OCI-LY1 (cell line): ENCODE data around the gene PAPSS2.

Experiments
- EZH2 ChIP-seq: fragments of 200-600 bp; sonication (generic), shearing (Covaris generic); IDR thresholded peaks from 2 replicates; pipeline ENCODE4 v1.8.0; 2017; ENCODE audit warnings: borderline replicate concordance, mixed run types, mild to moderate bottlenecking, antibody characterized with exemption, low read length, moderate library complexity, mixed read lengths
- TF ChIP-seq, protein P1 (sequence below): fragments of 200-600 bp; sonication (generic), shearing (Covaris generic); IDR thresholded peaks from 2 replicates; pipeline ENCODE4 v1.5.1; 2017; ENCODE audit warnings: mild to moderate bottlenecking, antibody characterized with exemption, low read length, moderate library complexity, mixed read lengths

DNA sequence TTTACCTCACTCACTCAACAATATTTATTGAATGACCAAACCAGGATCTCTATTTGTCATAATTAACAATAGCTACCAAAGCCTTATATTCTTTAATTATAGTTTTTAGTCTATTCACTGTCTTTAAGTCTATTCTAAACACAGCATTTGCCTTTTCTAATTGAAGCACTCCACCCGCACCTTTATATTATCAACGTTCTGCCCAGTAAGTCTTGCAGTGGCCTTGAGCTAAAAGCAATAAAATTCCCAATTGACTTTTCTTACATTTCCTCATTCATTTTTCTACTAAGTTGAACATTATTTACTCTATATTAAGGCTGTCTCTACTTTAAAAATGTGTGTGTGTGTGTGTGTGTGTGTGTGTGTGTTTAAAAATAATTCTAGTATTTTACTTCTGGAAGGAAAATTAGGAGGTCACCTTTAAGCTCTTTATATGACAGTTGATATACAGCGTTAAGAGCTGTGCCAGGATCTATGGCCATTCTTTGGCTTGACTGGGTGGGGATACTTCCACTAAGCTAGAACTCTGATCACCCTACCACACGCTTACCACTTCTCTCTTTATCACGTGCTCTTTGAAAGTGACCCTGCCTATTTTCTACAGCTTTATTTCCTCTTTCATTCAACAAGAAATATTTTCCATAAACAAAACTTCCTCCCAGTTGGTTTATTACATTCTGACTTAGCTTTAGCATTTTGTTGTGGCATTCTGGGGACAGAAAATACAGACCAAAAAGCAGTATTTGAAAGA, 8.8 kb downstream of the PAPSS2 start:
- TF ChIP-seq, protein P1, sequence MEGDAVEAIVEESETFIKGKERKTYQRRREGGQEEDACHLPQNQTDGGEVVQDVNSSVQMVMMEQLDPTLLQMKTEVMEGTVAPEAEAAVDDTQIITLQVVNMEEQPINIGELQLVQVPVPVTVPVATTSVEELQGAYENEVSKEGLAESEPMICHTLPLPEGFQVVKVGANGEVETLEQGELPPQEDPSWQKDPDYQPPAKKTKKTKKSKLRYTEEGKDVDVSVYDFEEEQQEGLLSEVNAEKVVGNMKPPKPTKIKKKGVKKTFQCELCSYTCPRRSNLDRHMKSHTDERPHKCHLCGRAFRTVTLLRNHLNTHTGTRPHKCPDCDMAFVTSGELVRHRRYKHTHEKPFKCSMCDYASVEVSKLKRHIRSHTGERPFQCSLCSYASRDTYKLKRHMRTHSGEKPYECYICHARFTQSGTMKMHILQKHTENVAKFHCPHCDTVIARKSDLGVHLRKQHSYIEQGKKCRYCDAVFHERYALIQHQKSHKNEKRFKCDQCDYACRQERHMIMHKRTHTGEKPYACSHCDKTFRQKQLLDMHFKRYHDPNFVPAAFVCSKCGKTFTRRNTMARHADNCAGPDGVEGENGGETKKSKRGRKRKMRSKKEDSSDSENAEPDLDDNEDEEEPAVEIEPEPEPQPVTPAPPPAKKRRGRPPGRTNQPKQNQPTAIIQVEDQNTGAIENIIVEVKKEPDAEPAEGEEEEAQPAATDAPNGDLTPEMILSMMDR, result no peak
- no peak for TF ChIP-seq EZH2
